Osteocyte (in vitro differentiated cells): ENCODE measurements around the gene SPRR2B. TPM values are rescaled to one million over a fixed set of nuclear protein-coding genes. Genes with fewer than 3 reads are reported as not detected.
"Not testable (repeated sequence)": the region's sequence is repeated elsewhere in the genome, so short reads cannot be mapped to it uniquely, and the experiment has no call there.

Experiments used
- DNase-seq: peaks from one replicate; pipeline ENCODE4 v3.0.0; 2021; ENCODE audit warnings: mixed read lengths; ENCODE audit not compliant: unreplicated experiment; ENCODE audit errors: extremely low spot score
- H3K27ac Mint-ChIP-seq: one replicate; pipeline ENCODE4 v1.8.0; 2021; ENCODE audit warnings: mild to moderate bottlenecking, mixed read lengths; ENCODE audit not compliant: unreplicated experiment
- H3K27me3 Mint-ChIP-seq: one replicate; pipeline ENCODE4 v1.8.0; 2021; ENCODE audit warnings: mixed read lengths; ENCODE audit not compliant: unreplicated experiment
- H3K36me3 Mint-ChIP-seq: one replicate; pipeline ENCODE4 v1.8.0; 2021; ENCODE audit warnings: mixed read lengths; ENCODE audit not compliant: unreplicated experiment
- H3K4me1 Mint-ChIP-seq: one replicate; pipeline ENCODE4 v1.8.0; 2021; ENCODE audit warnings: mixed read lengths; ENCODE audit not compliant: unreplicated experiment
- H3K4me3 Mint-ChIP-seq: one replicate; pipeline ENCODE4 v1.8.0; 2021; ENCODE audit warnings: mild to moderate bottlenecking, moderate library complexity, mixed read lengths; ENCODE audit not compliant: unreplicated experiment
- H3K9me3 Mint-ChIP-seq: one replicate; pipeline ENCODE4 v1.8.0; 2021; ENCODE audit warnings: mixed read lengths; ENCODE audit not compliant: unreplicated experiment
- CTCF ChIP-seq: fragments of 200-600 bp; sonication (generic); IDR thresholded peaks from 2 replicates; pipeline ENCODE4 v1.5.0; 2021; ENCODE audit warnings: antibody characterized with exemption, mild to moderate bottlenecking, moderate library complexity
- total RNA-seq: library from RNA; stranded (reverse); gene quantifications from 2 replicates; pipeline ENCODE4 v1.2.1, GENCODE V29; 2021

Gene SPRR2B
- total RNA-seq, 1 donor from 2014 or later = not detected

GRCh38 chr1:153025797-153026196, 45.6 kb downstream of the SPRR2B start:
- Mint-ChIP-seq H3K36me3 (no peaks in the 10 kb centered on the region), H3K27me3 (no peaks in the 10 kb centered on the region), H3K4me1 (no peaks in the 10 kb centered on the region), H3K27ac (no peak overlapping the region), H3K4me3 (no peak overlapping the region), H3K9me3 (peaks cover 8% of the 10 kb centered on the region)
- TF ChIP-seq CTCF = no peak
- no peak for DNase-seq

- no peaks in the 10 kb centered on the region for H3K36me3 Mint-ChIP-seq
- no peaks in the 10 kb centered on the region for H3K27me3 Mint-ChIP-seq
- H3K4me3 Mint-ChIP-seq = no peak overlapping the region
- no peak for DNase-seq
- no peak overlapping the region for H3K27ac Mint-ChIP-seq
- H3K4me1 Mint-ChIP-seq = no peaks in the 10 kb centered on the region
- TF ChIP-seq CTCF = no peak
- peaks cover 8% of the 10 kb centered on the region for H3K9me3 Mint-ChIP-seq
Observed at GRCh38 chr1:153024413-153024812, 47.0 kb downstream of the SPRR2B start.

GRCh38 chr1:153023109-153023508, 48.3 kb downstream of the SPRR2B start:
- Mint-ChIP-seq H3K9me3 (no peaks in the 10 kb centered on the region), H3K27ac (no peak overlapping the region), H3K36me3 (no peaks in the 10 kb centered on the region), H3K4me1 (no peaks in the 10 kb centered on the region), H3K4me3 (no peak overlapping the region), H3K27me3 (no peaks in the 10 kb centered on the region)
- DNase-seq = no peak
- no peak for TF ChIP-seq CTCF

GRCh38 chr1:153022340-153022739, 49.1 kb downstream of the SPRR2B start:
- not testable (repeated sequence) for H3K4me3 Mint-ChIP-seq, H3K36me3 Mint-ChIP-seq, H3K9me3 Mint-ChIP-seq, DNase-seq, H3K27me3 Mint-ChIP-seq, H3K27ac Mint-ChIP-seq, H3K4me1 Mint-ChIP-seq

- H3K4me1 Mint-ChIP-seq, DNase-seq, H3K27ac Mint-ChIP-seq, H3K27me3 Mint-ChIP-seq, H3K9me3 Mint-ChIP-seq, H3K36me3 Mint-ChIP-seq, H3K4me3 Mint-ChIP-seq: not testable (repeated sequence)
Observed at GRCh38 chr1:153021829-153022228, 49.6 kb downstream of the SPRR2B start.

Other genes with a start within 250 kb of the SPRR2B start
- not detected in 2 replicates for gene LCE1A, start 244.1 kb downstream of the SPRR2B start, total RNA-seq
- not detected in 2 replicates for gene LCE6A, start 228.8 kb downstream of the SPRR2B start, total RNA-seq
- gene LCE7A, start 211.6 kb downstream of the SPRR2B start, total RNA-seq = not detected in 2 replicates
- not detected in 2 replicates for gene SMCP, start 193.3 kb downstream of the SPRR2B start, total RNA-seq
- not detected in 2 replicates for gene IVL, start 163.1 kb downstream of the SPRR2B start, total RNA-seq
- not detected in 2 replicates for gene SPRR5, start 124.4 kb downstream of the SPRR2B start, total RNA-seq
- not detected in 2 replicates for gene SPRR4, start 101.0 kb downstream of the SPRR2B start, total RNA-seq
- not detected in 2 replicates for gene SPRR1A, start 87.5 kb downstream of the SPRR2B start, total RNA-seq
- gene SPRR3, start 69.9 kb downstream of the SPRR2B start, total RNA-seq = not detected in 2 replicates
- gene SPRR1B, start 40.4 kb downstream of the SPRR2B start, total RNA-seq = not detected in 2 replicates
- gene SPRR2D, start 30.5 kb downstream of the SPRR2B start, total RNA-seq = not detected in 2 replicates
- gene SPRR2A, start 14.1 kb downstream of the SPRR2B start, total RNA-seq = not detected in 2 replicates
- gene SPRR2E, start 22.9 kb upstream of the SPRR2B start, total RNA-seq = not detected in 2 replicates
- not detected in 2 replicates for gene SPRR2F, start 41.9 kb upstream of the SPRR2B start, total RNA-seq
- gene SPRR2G, start 79.3 kb upstream of the SPRR2B start, total RNA-seq = not detected in 2 replicates
- not detected in 2 replicates for gene LELP1, start 131.8 kb upstream of the SPRR2B start, total RNA-seq
- not detected in 2 replicates for gene PRR9, start 146.0 kb upstream of the SPRR2B start, total RNA-seq
- not detected in 2 replicates for gene LORICRIN, start 188.1 kb upstream of the SPRR2B start, total RNA-seq
- gene PGLYRP3, start 241.3 kb upstream of the SPRR2B start, total RNA-seq = not detected in 2 replicates